GM12878 (cell line): Measurements from ENCODE around the gene ZDHHC5. TPM values are rescaled to one million over a fixed set of nuclear protein-coding genes. Genes with fewer than 3 reads are reported as not detected.

Experiments used
- ATF3 ChIP-seq: IDR thresholded peaks from 2 replicates; pipeline ENCODE4 v1.6.1; 2011; ENCODE audit warnings: low read depth, mild to moderate bottlenecking, low read length, moderate library complexity, borderline replicate concordance; ENCODE audit errors: extremely low read depth
- BCL11A ChIP-seq: IDR thresholded peaks from 2 replicates; pipeline ENCODE4 v1.6.1; 2011; ENCODE audit warnings: low read depth, low read length
- BCL3 ChIP-seq: IDR thresholded peaks from 2 replicates; pipeline ENCODE4 v1.6.1; 2011; ENCODE audit warnings: borderline replicate concordance, low read depth, mild to moderate bottlenecking, moderate library complexity, low read length; ENCODE audit not compliant: insufficient read depth, poor library complexity, severe bottlenecking
- CBX5 ChIP-seq: sonication (generic); IDR thresholded peaks from 2 replicates; pipeline ENCODE4 v1.6.1; 2016; ENCODE audit warnings: low read depth, moderate library complexity, mild to moderate bottlenecking, inconsistent platforms
- CREB1 ChIP-seq: IDR thresholded peaks from 2 replicates; pipeline ENCODE4 v1.6.1; 2012; ENCODE audit warnings: low read depth, mild to moderate bottlenecking, inconsistent platforms
- E4F1 ChIP-seq: fragments of 450-650 bp; IDR thresholded peaks from 2 replicates; pipeline ENCODE4 v1.6.1; 2018; ENCODE audit warnings: borderline replicate concordance, mild to moderate bottlenecking; ENCODE audit not compliant: partially characterized antibody
- EZH2 ChIP-seq: IDR thresholded peaks from 2 replicates; pipeline ENCODE4 v1.6.1; 2012; ENCODE audit warnings: low read depth, mild to moderate bottlenecking, control low read depth, inconsistent platforms, low read length, borderline replicate concordance; ENCODE audit not compliant: control insufficient read depth
- FOS ChIP-seq: IDR thresholded peaks from 3 replicates; pipeline ENCODE4 v1.6.1; 2011; ENCODE audit warnings: borderline replicate concordance; ENCODE audit not compliant: insufficient read length; ENCODE audit errors: extremely low read depth
- GABPA ChIP-seq: IDR thresholded peaks from 2 replicates; pipeline ENCODE4 v1.6.1; 2014; ENCODE audit warnings: antibody characterized with exemption, low read depth, mild to moderate bottlenecking, inconsistent platforms
- HDAC2 ChIP-seq: fragments of 200-600 bp; sonication (generic); IDR thresholded peaks from 2 replicates; pipeline ENCODE4 v1.6.1; 2017
- MEF2A ChIP-seq: IDR thresholded peaks from 2 replicates; pipeline ENCODE4 v1.6.1; 2011; ENCODE audit warnings: low read depth, mild to moderate bottlenecking, low read length, moderate library complexity; ENCODE audit not compliant: insufficient read depth
- NFYB ChIP-seq: IDR thresholded peaks from 2 replicates; pipeline ENCODE4 v1.6.1; 2011; ENCODE audit warnings: low read depth, mild to moderate bottlenecking, low read length, improper control_type of control experiment, moderate library complexity; ENCODE audit not compliant: insufficient read depth
- NR2C2 ChIP-seq: IDR thresholded peaks from 2 replicates; pipeline ENCODE4 v1.6.1; 2011; ENCODE audit warnings: borderline replicate concordance, low read depth; ENCODE audit not compliant: control insufficient read depth, insufficient read length
- POLR2AphosphoS2 ChIP-seq: IDR thresholded peaks from 2 replicates; pipeline ENCODE4 v1.6.1; 2011; ENCODE audit warnings: low read depth, mild to moderate bottlenecking, low read length, improper control_type of control experiment, moderate library complexity
- RUNX3 ChIP-seq: IDR thresholded peaks from 2 replicates; pipeline ENCODE4 v1.6.1; 2012; ENCODE audit warnings: low read length, inconsistent platforms
- SRF ChIP-seq, 2 experiments: IDR thresholded peaks; 2 replicates each; pipeline ENCODE4 v1.6.1; 2011; ENCODE audit warnings: low read depth in 2 of 2, low read length in 2 of 2, mild to moderate bottlenecking in 1 of 2, moderate library complexity in 1 of 2
- TCF12 ChIP-seq: IDR thresholded peaks from 2 replicates; pipeline ENCODE4 v1.6.1; 2011; ENCODE audit warnings: low read depth, mild to moderate bottlenecking, low read length
- YY1 ChIP-seq: IDR thresholded peaks from 2 replicates; pipeline ENCODE4 v1.6.1; 2011; ENCODE audit warnings: low read depth, mild to moderate bottlenecking, low read length
- ZBTB11 ChIP-seq: fragments of 450-650 bp; formaldehyde crosslinking; IDR thresholded peaks from 2 replicates; pipeline ENCODE4 v1.5.0; 2022; ENCODE audit warnings: mild to moderate bottlenecking, missing genetic modification characterization
- ZBTB33 ChIP-seq: fragments of 450-650 bp; IDR thresholded peaks from 2 replicates; pipeline ENCODE4 v1.6.1; 2017; ENCODE audit warnings: mild to moderate bottlenecking
- polyA plus RNA-seq, 11 experiments: library from polyadenylated mRNA; depleted of rRNA in 4 of 11; unstranded in 6 of 11; stranded (reverse) in 5 of 11; fragments of >200 nt; fragmentation: Nextera tagmentation in 4 of 11; fragmentation: Illumina TruSeq in 1 of 11; extraction: Ambion mirVana in 4 of 11; extraction: Trizol in 1 of 11; gene quantifications; 1 replicate in 1 of 11; 2 replicates in 10 of 11; pipeline versions ENCODE4 v1.2.1 to v1.2.3, GENCODE V29; 2011 to 2016; ENCODE audit warnings: inconsistent platforms in 2 of 11, missing spikeins in 2 of 11, low read depth in 1 of 11
- total RNA-seq, 4 experiments: library from RNA; depleted of rRNA in 3 of 4; stranded (reverse); fragments of >200 nt in 3 of 4; fragmentation: Illumina TruSeq in 1 of 4; extraction: Trizol in 1 of 4; gene quantifications; 2 replicates each; pipeline versions ENCODE4 v1.2.1 to v1.2.3, GENCODE V29; 2013 to 2021

Gene ZDHHC5
- total and polyA plus RNA-seq, 10 of the 15 experiments (the other 5 are each of a cell fraction or from before 2014, with no cell fraction given): 3.9 to 61.3 (median 37.6) TPM

GRCh38 chr11:57667117-57667735 is 688 bp upstream of the ZDHHC5 start (continued):
- TF ChIP-seq ZBTB11 (CRISPR knock-in tag) (no peak), ATF3 (peak; percentile 34; the same call in 1 of the 2 replicates), CBX5 (no peak; the same call in 1 of the 2 replicates), RUNX3 (peak; percentile 37; the same call in 1 of the 2 replicates), CREB1 (peak; percentile 38; the same call in 1 of the 2 replicates), HDAC2 (no peak), YY1 (peak; percentile 16; the same call in 1 of the 2 replicates), NFYB (peak; percentile 89), NR2C2 (no peak), GABPA (peak; percentile 82), EZH2 (no peak), SRF (IDR thresholded peaks at IDR 0.05; ENCODE audit: low read depth in 2 of 2, low read length in 2 of 2) (0 out of 4 replicates have a peak, but pooled peaks of 1 of the 2 experiments have one; percentile 42), FOS (peak; percentile 46), E4F1 (peak; percentile 94), ZBTB33 (no peak), MEF2A (no peak), TCF12 (no peak), POLR2AphosphoS2 (no peak), BCL11A (no peak), BCL3 (no peak)
